ENCODE results near the gene KIF2C.

- TF ChIP-seq CTCF (conservative IDR thresholded peaks at IDR 0.05 in 1 of 2, IDR thresholded peaks at IDR 0.05 in 1 of 2; ENCODE audit: low read depth in 1 of 2, low read length in 2 of 2) (no peak), EZH2 (IDR thresholded peaks at IDR 0.05; ENCODE audit: low read length, missing control alignments) (no peak)
Observed at GRCh38 chr1:44724296-44724954, 15.2 kb upstream of the KIF2C start.
